Activated naive CD8-positive, alpha-beta T cell treated with anti-CD3 and anti-CD28 coated beads, Interleukin-2, amount 50 U/mL, for 24 hours (primary cell): ENCODE measurements around the gene EGF.

Source experiments
- ATAC-seq: fragments of 150-1000 bp; cut with Tn5 transposase; one replicate; pipeline ENCODE4 v1.10.0; 2021
- DNase-seq: peaks from one replicate; pipeline ENCODE4 v3.0.0; 2021
- H3K27ac Mint-ChIP-seq: one replicate; pipeline ENCODE4 v1.8.0; 2021; ENCODE audit warnings: mild to moderate bottlenecking, mixed read lengths
- H3K27me3 Mint-ChIP-seq: one replicate; pipeline ENCODE4 v1.8.0; 2021; ENCODE audit warnings: mixed read lengths
- H3K36me3 Mint-ChIP-seq: one replicate; pipeline ENCODE4 v1.8.0; 2021; ENCODE audit warnings: low read depth, mixed read lengths
- H3K4me1 Mint-ChIP-seq: one replicate; pipeline ENCODE4 v1.8.0; 2021; ENCODE audit warnings: mixed read lengths
- H3K4me3 Mint-ChIP-seq: one replicate; pipeline ENCODE4 v1.8.0; 2021; ENCODE audit warnings: mild to moderate bottlenecking, moderate library complexity, mixed read lengths
- H3K9me3 Mint-ChIP-seq: one replicate; pipeline ENCODE4 v1.8.0; 2021; ENCODE audit warnings: mixed read lengths

EGF gene

GRCh38 chr4:109962401-109962800 is 49.7 kb downstream of the EGF start:
- Mint-ChIP-seq H3K9me3 (no peaks in the 10 kb centered on the region), H3K4me1 (no peaks in the 10 kb centered on the region), H3K4me3 (no peak overlapping the region), H3K27me3 (peaks cover 5% of the 10 kb centered on the region), H3K36me3 (no peaks in the 10 kb centered on the region), H3K27ac (no peak overlapping the region)
- DNase-seq (no peak), ATAC-seq (no peak)

DNA sequence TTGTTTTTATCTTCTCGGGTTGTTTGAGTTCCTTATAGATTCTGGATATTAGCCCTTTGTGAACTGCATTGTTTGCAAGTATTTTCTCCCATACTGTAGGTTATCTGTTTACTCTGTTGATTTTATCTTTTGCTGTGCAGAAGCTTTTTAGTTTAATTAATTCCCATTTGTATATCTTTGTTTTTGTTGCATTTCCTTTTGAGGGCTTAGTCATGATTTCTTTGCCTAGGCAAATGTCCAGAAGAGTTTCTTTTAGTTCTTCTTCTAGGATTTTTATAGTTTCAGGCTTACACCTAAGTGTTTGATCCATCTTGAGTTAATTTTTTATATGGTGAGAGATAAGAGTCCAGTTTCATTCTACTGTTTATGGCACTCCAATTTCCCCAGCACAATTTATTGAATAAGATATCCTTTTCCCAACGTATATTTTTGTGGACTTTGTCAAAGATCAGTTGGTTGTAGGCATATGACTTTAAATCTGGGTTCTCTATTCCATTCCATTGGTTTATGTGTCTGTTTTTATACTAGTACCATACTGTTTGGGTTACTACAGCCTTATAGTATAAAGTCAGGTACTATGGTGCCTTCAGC is 54.3 kb downstream of the EGF start:
- DNase-seq (no peak), ATAC-seq (no peak)
- Mint-ChIP-seq H3K27me3 (peaks cover 10% of the 10 kb centered on the region), H3K9me3 (no peaks in the 10 kb centered on the region), H3K36me3 (peaks cover 2% of the 10 kb centered on the region), H3K27ac (no peak overlapping the region), H3K4me1 (peaks cover 12% of the 10 kb centered on the region), H3K4me3 (no peak overlapping the region)

DNA sequence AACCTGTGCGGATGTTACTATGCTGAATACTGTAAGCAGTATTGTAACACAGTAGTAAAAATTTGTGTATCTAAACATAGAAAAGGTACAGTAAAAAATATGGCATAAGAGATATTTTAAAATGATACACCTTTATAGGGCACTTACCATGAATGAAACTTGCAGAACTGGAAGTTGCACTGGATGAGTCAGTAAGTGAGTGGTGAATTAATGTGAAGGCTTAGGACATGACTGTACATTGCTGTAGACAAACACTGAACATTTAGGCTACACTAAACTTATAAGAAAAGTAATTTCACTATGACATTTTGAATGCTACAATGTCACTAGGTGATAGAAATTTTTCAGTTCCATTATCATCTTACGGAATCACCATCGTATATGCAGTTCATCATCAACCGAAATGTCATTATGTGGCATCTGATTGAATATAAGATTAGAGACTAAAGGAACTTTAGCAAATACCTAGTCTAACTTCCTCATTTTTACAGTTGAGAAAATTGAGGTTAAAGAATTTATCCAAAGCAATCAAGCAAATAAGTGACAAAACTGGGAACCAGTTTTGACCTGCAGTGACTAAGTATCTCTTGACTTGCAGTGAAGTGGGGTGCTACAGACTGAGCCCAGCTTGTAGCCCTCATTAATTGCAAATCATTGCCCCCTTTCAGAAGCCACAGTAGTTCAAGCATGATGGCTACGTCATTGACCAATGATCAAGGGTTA is 55.3 kb downstream of the EGF start:
- H3K27me3 Mint-ChIP-seq = peaks cover 10% of the 10 kb centered on the region
- no peak overlapping the region for H3K27ac Mint-ChIP-seq
- H3K36me3 Mint-ChIP-seq = peaks cover 2% of the 10 kb centered on the region
- no peaks in the 10 kb centered on the region for H3K9me3 Mint-ChIP-seq
- DNase-seq (no peak), ATAC-seq (peak; percentile 84)
- no peak overlapping the region for H3K4me3 Mint-ChIP-seq
- H3K4me1 Mint-ChIP-seq = peaks cover 12% of the 10 kb centered on the region

DNA sequence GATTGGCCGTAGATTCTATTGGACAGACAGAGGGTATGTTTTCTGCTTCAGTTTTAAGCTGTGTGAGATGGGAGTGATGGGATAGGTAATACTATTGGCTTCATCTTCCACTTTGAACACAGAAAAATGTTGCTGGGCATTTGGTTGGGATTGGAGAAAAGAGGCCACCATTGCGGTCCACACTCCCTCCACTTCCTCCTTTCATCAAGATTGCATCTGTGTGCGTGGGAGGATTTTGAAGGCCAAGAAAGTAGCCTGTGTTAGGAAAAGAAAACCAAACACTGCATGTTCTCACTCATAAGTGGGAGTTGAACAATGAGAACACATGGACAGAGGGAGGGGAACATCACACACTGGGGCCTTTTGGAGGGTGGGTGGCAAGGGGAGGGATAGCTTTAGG is 56.4 kb downstream of the EGF start:
- Mint-ChIP-seq H3K9me3 (no peaks in the 10 kb centered on the region), H3K4me1 (peaks cover 12% of the 10 kb centered on the region), H3K36me3 (peaks cover 2% of the 10 kb centered on the region), H3K4me3 (no peak overlapping the region), H3K27me3 (peaks cover 10% of the 10 kb centered on the region), H3K27ac (no peak overlapping the region)
- no peak for ATAC-seq
- DNase-seq = no peak

DNA sequence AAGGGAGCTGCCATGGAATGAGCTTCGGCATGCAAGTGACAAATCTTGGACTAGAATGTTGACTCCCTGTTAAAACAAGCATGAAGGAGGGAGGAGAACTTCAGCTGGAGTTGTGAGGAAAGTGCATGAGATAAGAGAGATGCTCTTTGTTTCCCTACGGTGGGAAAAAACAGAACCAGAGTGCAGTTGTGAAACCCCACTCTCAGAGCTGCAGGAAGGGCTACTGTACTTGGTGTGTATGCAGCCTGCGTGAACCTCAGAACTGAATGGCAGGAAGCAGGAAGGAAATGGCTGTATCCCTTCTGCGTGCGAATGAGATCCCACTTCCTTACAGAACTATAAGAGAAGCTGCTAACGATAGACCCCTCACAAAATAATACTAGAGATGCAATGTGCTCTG is 57.2 kb downstream of the EGF start:
- Mint-ChIP-seq H3K27me3 (peaks cover 10% of the 10 kb centered on the region), H3K27ac (no peak overlapping the region), H3K36me3 (peaks cover 2% of the 10 kb centered on the region), H3K4me1 (peaks cover 12% of the 10 kb centered on the region), H3K9me3 (no peaks in the 10 kb centered on the region), H3K4me3 (peak overlapping the region; percentile 25)
- DNase-seq = no peak
- no peak for ATAC-seq

- H3K36me3 Mint-ChIP-seq = peaks cover 2% of the 10 kb centered on the region
- peaks cover 10% of the 10 kb centered on the region for H3K27me3 Mint-ChIP-seq
Measured at GRCh38 chr4:109972786-109973528, 60.3 kb downstream of the EGF start.

DNA sequence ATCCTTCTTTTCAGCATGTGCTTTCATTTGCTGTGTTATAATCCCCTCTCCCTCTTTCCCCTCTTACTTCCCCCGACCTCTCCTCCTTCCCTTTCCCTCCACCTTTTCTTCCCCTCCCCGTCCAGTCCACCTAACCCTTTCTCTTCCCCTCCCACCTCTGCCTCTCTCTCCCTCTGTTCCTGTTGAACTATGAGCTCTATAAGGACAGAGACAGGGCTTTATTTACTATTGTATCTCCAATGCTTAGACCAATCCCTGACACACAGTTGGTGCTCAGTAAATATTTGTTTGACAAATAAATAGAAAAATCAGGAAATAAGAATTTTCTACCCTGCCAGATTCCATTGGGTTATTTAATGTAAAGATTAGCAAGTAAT is 60.8 kb downstream of the EGF start:
- no peak for ATAC-seq
- no peak overlapping the region for H3K4me3 Mint-ChIP-seq

More at GRCh38 chr4:109972786-109973528, 60.3 kb downstream of the EGF start:
- DNase-seq (no peak), ATAC-seq (no peak)
- Mint-ChIP-seq H3K4me1 (peaks cover 8% of the 10 kb centered on the region), H3K27ac (no peak overlapping the region), H3K9me3 (no peaks in the 10 kb centered on the region), H3K4me3 (no peak overlapping the region)

DNA sequence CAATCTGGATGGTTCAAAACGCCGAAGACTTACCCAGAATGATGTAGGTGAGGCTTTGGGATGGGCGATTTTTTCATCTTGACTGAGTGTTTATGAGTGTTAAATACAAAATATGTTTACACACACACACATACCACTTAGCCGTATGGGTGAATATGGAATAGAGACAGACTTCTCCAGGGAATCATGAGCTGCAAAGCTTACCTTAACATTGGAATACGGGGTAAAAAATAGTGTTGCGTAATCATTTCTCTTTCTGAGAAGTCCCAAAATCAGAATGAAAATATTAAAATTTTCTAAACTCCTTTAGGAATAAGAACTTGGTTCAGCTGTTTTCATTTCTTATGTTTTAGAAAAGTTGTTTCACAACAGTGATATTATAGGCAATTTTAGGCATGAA is 63.5 kb downstream of the EGF start:
- no peak for DNase-seq
- Mint-ChIP-seq H3K36me3 (no peaks in the 10 kb centered on the region), H3K27ac (no peak overlapping the region), H3K4me3 (no peak overlapping the region), H3K4me1 (no peaks in the 10 kb centered on the region), H3K9me3 (no peaks in the 10 kb centered on the region), H3K27me3 (peaks cover 12% of the 10 kb centered on the region)
- ATAC-seq = no peak

More for the DNA sequence above, 60.8 kb downstream of the EGF start:
- no peak overlapping the region for H3K27ac Mint-ChIP-seq
- peaks cover 2% of the 10 kb centered on the region for H3K36me3 Mint-ChIP-seq
- DNase-seq = no peak
- peaks cover 8% of the 10 kb centered on the region for H3K4me1 Mint-ChIP-seq
- H3K27me3 Mint-ChIP-seq = peaks cover 12% of the 10 kb centered on the region
- H3K9me3 Mint-ChIP-seq = no peaks in the 10 kb centered on the region

- Mint-ChIP-seq H3K4me3 (no peak overlapping the region), H3K9me3 (no peaks in the 10 kb centered on the region), H3K27me3 (peaks cover 12% of the 10 kb centered on the region), H3K27ac (no peak overlapping the region), H3K36me3 (no peaks in the 10 kb centered on the region), H3K4me1 (no peaks in the 10 kb centered on the region)
- no peak for DNase-seq
- ATAC-seq = no peak
Measured at GRCh38 chr4:109977854-109978501, 65.3 kb downstream of the EGF start.

GRCh38 chr4:109978704-109979454 is 66.2 kb downstream of the EGF start:
- H3K4me3 Mint-ChIP-seq = no peak overlapping the region

DNA sequence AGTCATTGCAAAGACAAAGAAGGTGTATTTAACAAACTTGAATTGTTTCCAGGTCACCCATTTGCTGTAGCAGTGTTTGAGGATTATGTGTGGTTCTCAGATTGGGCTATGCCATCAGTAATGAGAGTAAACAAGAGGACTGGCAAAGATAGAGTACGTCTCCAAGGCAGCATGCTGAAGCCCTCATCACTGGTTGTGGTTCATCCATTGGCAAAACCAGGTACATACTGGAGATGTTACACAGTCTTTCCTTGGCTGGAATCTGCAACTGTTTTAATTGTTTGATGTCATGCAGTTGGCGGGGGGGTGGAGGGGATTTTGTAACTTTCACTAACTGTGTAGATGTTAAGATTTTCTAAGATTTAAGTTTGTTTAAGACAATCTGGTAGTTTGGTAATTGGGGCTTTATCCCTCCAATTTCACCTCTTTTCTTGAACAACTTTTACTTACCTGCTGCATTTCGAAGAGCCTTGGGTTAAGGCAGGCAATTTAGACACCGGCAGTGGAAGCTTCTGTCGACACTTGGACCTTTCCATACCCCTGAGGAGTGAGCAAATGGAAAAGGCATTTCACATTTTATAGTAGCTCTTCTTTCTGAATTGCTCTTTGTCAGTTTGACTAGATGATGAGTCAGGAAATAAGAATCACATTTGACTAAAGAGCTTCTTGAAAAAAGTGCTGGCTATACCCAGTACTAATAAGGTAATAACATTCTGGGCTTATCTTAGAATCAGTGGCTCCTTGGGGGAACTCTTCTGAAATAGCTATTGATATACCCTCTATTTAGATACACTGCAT is 67.4 kb downstream of the EGF start:
- Mint-ChIP-seq H3K4me1 (no peaks in the 10 kb centered on the region), H3K9me3 (no peaks in the 10 kb centered on the region), H3K36me3 (no peaks in the 10 kb centered on the region), H3K27me3 (peaks cover 12% of the 10 kb centered on the region), H3K4me3 (no peak overlapping the region), H3K27ac (no peak overlapping the region)
- no peak for DNase-seq
- no peak for ATAC-seq

More at GRCh38 chr4:109978704-109979454, 66.2 kb downstream of the EGF start:
- no peak for DNase-seq
- ATAC-seq = no peak
- Mint-ChIP-seq H3K9me3 (no peaks in the 10 kb centered on the region), H3K4me1 (no peaks in the 10 kb centered on the region), H3K36me3 (no peaks in the 10 kb centered on the region), H3K27me3 (peaks cover 12% of the 10 kb centered on the region), H3K27ac (no peak overlapping the region)

- DNase-seq = no peak
- Mint-ChIP-seq H3K4me1 (no peaks in the 10 kb centered on the region), H3K27ac (no peak overlapping the region), H3K9me3 (no peaks in the 10 kb centered on the region), H3K36me3 (no peaks in the 10 kb centered on the region), H3K27me3 (peaks cover 12% of the 10 kb centered on the region), H3K4me3 (no peak overlapping the region)
- ATAC-seq = no peak
Measured at GRCh38 chr4:109981936-109982335, 69.3 kb downstream of the EGF start.

DNA sequence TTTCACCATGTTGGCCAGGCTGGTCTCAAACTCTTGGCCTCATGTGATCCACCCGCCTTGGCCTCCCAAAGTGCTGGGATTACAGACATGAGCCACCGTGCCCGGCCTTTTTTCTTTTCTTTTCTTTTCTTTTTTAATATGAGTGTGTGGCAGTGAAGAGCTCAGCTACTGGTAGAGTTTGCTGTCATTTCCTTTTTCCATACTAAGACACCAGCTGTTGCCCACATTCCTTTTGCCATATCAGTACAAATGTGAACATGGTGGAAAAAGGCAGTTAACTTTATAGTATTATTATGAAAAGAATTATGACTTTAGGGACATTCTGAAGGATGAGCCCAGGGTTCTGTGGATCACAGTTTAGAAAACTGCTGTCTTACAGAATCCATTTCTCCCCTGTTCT is 69.8 kb downstream of the EGF start:
- Mint-ChIP-seq H3K36me3 (no peaks in the 10 kb centered on the region), H3K4me3 (no peak overlapping the region), H3K27ac (no peak overlapping the region), H3K27me3 (peaks cover 12% of the 10 kb centered on the region), H3K9me3 (no peaks in the 10 kb centered on the region), H3K4me1 (no peaks in the 10 kb centered on the region)
- no peak for ATAC-seq
- no peak for DNase-seq
